ENCODE results near the gene FRMPD4. TPM values are rescaled to one million over a fixed set of nuclear protein-coding genes. Genes with fewer than 3 reads are reported as not detected.

FRMPD4 gene
- total RNA-seq, 1 experiment from 2014 or later: 0.24 TPM

DNA sequence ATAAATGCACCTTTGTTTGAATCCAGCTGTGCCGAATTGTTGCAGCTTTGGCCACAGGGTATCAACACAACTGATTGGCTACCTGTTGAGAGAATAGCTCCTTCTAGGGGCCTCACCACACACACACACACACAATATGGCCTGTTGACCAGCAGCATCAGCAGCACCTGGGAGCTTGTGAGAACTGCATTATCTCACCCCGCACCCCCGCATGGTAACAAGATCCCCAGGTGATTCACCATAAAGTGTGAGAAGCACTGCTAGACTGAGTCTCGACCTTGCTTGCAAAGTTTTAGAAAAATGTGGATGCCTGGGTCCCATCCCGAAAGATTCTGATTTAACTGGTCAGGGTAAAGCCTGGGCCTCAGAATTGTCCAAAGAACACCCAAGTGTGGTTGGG lies 476.0 kb downstream of the FRMPD4 start:
- Mint-ChIP-seq H3K4me1 (no peaks in the 10 kb centered on the region), H3K36me3 (ENCODE audit: insufficient read depth in 1 of 3, low read depth in 3 of 3) (no peaks in the 10 kb centered on the region), H3K27me3 (ENCODE audit: low read depth) (no peaks in the 10 kb centered on the region), H3K4me3 (no peak overlapping the region), H3K27ac (no peak overlapping the region), H3K9me3 (peaks cover 59 to 60% of the 10 kb centered on the region in 2 experiments)
- Histone ChIP-seq H2BK12ac (ENCODE audit: insufficient read length, low read depth, low read length) (no peak overlapping the region), H3K14ac (ENCODE audit: insufficient read depth, low read length) (no peak overlapping the region), H3K4ac (ENCODE audit: low read depth, low read length) (no peak overlapping the region), H4K91ac (ENCODE audit: insufficient read length, low read depth, low read length) (no peak overlapping the region), H2AK5ac (ENCODE audit: insufficient read length, low read length) (no peak overlapping the region), H2AFZ (ENCODE audit: low read length) (no peak overlapping the region), H2BK120ac (ENCODE audit: low read depth, low read length, poor library complexity, severe bottlenecking) (no peak overlapping the region), H2BK15ac (ENCODE audit: low read depth, low read length) (no peak overlapping the region), H4K5ac (ENCODE audit: insufficient read length, low read depth, low read length) (no peak overlapping the region), H3K23ac (ENCODE audit: insufficient read length, low read depth, low read length) (no peak overlapping the region), H3K79me1 (ENCODE audit: insufficient read depth, low read depth, low read length, poor library complexity, severe bottlenecking) (no peaks in the 10 kb centered on the region), H3K79me2 (ENCODE audit: insufficient read depth, low read length) (no peaks in the 10 kb centered on the region), H4K8ac (replicated peaks; ENCODE audit: insufficient read length, low read depth, low read length) (no peak overlapping the region), H3K9me3 (ENCODE audit: control insufficient read depth, low read depth, low read length) (no peaks in the 10 kb centered on the region), H3T11ph (ENCODE audit: low read length) (no peak overlapping the region), H3K18ac (ENCODE audit: insufficient read length, low read depth, low read length) (no peak overlapping the region), H3K27me3 (ENCODE audit: insufficient read depth, low read length) (no peaks in the 10 kb centered on the region), H3K56ac (ENCODE audit: insufficient read length, low read depth, low read length) (no peak overlapping the region), H2BK20ac (ENCODE audit: low read depth, low read length, poor library complexity, severe bottlenecking) (no peak overlapping the region), H3K27ac (ENCODE audit: insufficient read length, low read depth, low read length) (no peak overlapping the region), H2BK5ac (ENCODE audit: insufficient read length, low read length) (no peak overlapping the region), H4K20me1 (ENCODE audit: control insufficient read depth, insufficient read depth, insufficient read length) (no peaks in the 10 kb centered on the region), H3K4me2 (ENCODE audit: insufficient read depth, insufficient read length, low read length) (no peak overlapping the region), H3K4me1 (ENCODE audit: insufficient read depth, low read length) (no peaks in the 10 kb centered on the region), H3K23me2 (ENCODE audit: insufficient read length, low read depth, low read length, poor library complexity, severe bottlenecking) (no peaks in the 10 kb centered on the region), H3K9ac (ENCODE audit: extremely low read depth, insufficient read length, low read length) (no peak overlapping the region)
- no peak for DNase-seq
- WGBS (ENCODE audit: extremely low coverage, insufficient read length, low lambda C conversion rate): no CpG with 5 or more reads among the region's 5 CpGs
- no peak for TF ChIP-seq CTCF (conservative IDR thresholded peaks at IDR 0.05)

Measured in H9 (cell line).